NB4 (cell line): Measurements from ENCODE around the gene LSG1.

ENCODE experiments used
- DNase-seq: peaks from one replicate; pipeline ENCODE4 v3.0.0; 2010; ENCODE audit warnings: low read depth
- H3K4me3 ChIP-seq: one replicate; pipeline ENCODE4 v1.5.1; 2011; ENCODE audit warnings: mild to moderate bottlenecking, low read depth, low read length, moderate library complexity
- CTCF ChIP-seq: IDR thresholded peaks from one replicate; pipeline ENCODE4 v1.5.1; 2012; ENCODE audit warnings: low read depth, low read length
- MAX ChIP-seq: IDR thresholded peaks from 2 replicates; pipeline ENCODE4 v1.6.1; 2011; ENCODE audit warnings: low read depth, low read length
- MYC ChIP-seq: IDR thresholded peaks from 2 replicates; pipeline ENCODE4 v1.6.1; 2011; ENCODE audit warnings: low read depth, low read length
- POLR2A ChIP-seq: IDR thresholded peaks from 2 replicates; pipeline ENCODE4 v1.6.1; 2011; ENCODE audit warnings: mild to moderate bottlenecking; ENCODE audit not compliant: insufficient read length; ENCODE audit errors: extremely low read depth

LSG1 gene

GRCh38 chr3:194696702-194697101 is 24.7 kb upstream of the LSG1 start:
- no peak overlapping the region for H3K4me3 ChIP-seq
- no peak for DNase-seq
- TF ChIP-seq POLR2A (no peak), MYC (no peak)

- DNase-seq, result no peak
- TF ChIP-seq MYC (no peak), CTCF (no peak), MAX (no peak), POLR2A (no peak)
- H3K4me3 ChIP-seq, result no peak overlapping the region
These were observed 19.7 kb upstream of the LSG1 start for GRCh38 chr3:194691481-194692283.

GRCh38 chr3:194690501-194691372 is 18.7 kb upstream of the LSG1 start:
- TF ChIP-seq MAX, result no peak
- TF ChIP-seq CTCF, result no peak
- DNase-seq, result no peak
- H3K4me3 ChIP-seq, result no peak overlapping the region

- peak; percentile 37 for DNase-seq
- TF ChIP-seq POLR2A (no peak), MAX (no peak), CTCF (no peak), MYC (no peak)
- H3K4me3 ChIP-seq, result peak overlapping the region; percentile 83
These were observed 17.5 kb upstream of the LSG1 start for GRCh38 chr3:194689493-194689944.

- TF ChIP-seq MYC, result no peak
- no peak for TF ChIP-seq CTCF
- no peak for TF ChIP-seq POLR2A
- no peak for TF ChIP-seq MAX
- DNase-seq, result no peak
- H3K4me3 ChIP-seq, result peak overlapping the region; percentile 83
These were observed 17.0 kb upstream of the LSG1 start for GRCh38 chr3:194688946-194689345.

GRCh38 chr3:194688200-194688740 is 16.3 kb upstream of the LSG1 start:
- peak; percentile 82 for DNase-seq
- TF ChIP-seq POLR2A, result no peak
- no peak for TF ChIP-seq MAX
- TF ChIP-seq CTCF, result no peak
- no peak for TF ChIP-seq MYC
- peak overlapping the region; percentile 83 for H3K4me3 ChIP-seq
